Effector CD4-positive, alpha-beta T cell (primary cell): ENCODE data around the gene KANK2.
A peak's percentile ranks its signal among the peaks of the same experiment; 100 is the strongest.

ENCODE experiments used
- DNase-seq: peaks from one replicate; pipeline ENCODE4 v3.0.0-alpha.2; 2020

KANK2 gene

GRCh38 chr19:11225172-11225571 is 27.8 kb upstream of the KANK2 start:
- no peak for DNase-seq

GRCh38 chr19:11224429-11224828 is 27.1 kb upstream of the KANK2 start:
- DNase-seq = no peak

- no peak for DNase-seq
Measured at GRCh38 chr19:11223200-11223599, 25.9 kb upstream of the KANK2 start.

GRCh38 chr19:11221082-11221598 is 23.8 kb upstream of the KANK2 start:
- DNase-seq = no peak

GRCh38 chr19:11214387-11214786 is 17.0 kb upstream of the KANK2 start:
- DNase-seq = no peak

GRCh38 chr19:11210656-11210928 is 13.2 kb upstream of the KANK2 start:
- DNase-seq = no peak

GRCh38 chr19:11209839-11210655 is 12.7 kb upstream of the KANK2 start:
- no peak for DNase-seq

GRCh38 chr19:11208561-11209471 is 11.5 kb upstream of the KANK2 start:
- no peak for DNase-seq

- no peak for DNase-seq
Measured at GRCh38 chr19:11205939-11206570, 8.7 kb upstream of the KANK2 start.

- no peak for DNase-seq
Measured at GRCh38 chr19:11204943-11205349, 7.6 kb upstream of the KANK2 start.

GRCh38 chr19:11204076-11204602 is 6.8 kb upstream of the KANK2 start:
- DNase-seq = no peak

- DNase-seq = peak; percentile 23
Measured at GRCh38 chr19:11203194-11204075, 6.1 kb upstream of the KANK2 start.

- DNase-seq = no peak
Measured at GRCh38 chr19:11202488-11203193, 5.3 kb upstream of the KANK2 start.

- DNase-seq = no peak
Measured at GRCh38 chr19:11201791-11202190, 4.4 kb upstream of the KANK2 start.

- DNase-seq = no peak
Measured at GRCh38 chr19:11200931-11201330, 3.6 kb upstream of the KANK2 start.

- DNase-seq = no peak
Measured at GRCh38 chr19:11200015-11200574, 2.8 kb upstream of the KANK2 start.

GRCh38 chr19:11199517-11199916 is 2.2 kb upstream of the KANK2 start:
- DNase-seq = no peak

- DNase-seq = no peak
Measured at GRCh38 chr19:11198769-11199424, 1.6 kb upstream of the KANK2 start.

GRCh38 chr19:11198175-11198534 is 810 bp upstream of the KANK2 start:
- DNase-seq = no peak
